ENCODE results near the gene APOBEC3F.
"Not testable (repeated sequence)": the region's sequence is repeated elsewhere in the genome, so short reads cannot be mapped to it uniquely, and the experiment has no call there.

APOBEC3F gene

DNA sequence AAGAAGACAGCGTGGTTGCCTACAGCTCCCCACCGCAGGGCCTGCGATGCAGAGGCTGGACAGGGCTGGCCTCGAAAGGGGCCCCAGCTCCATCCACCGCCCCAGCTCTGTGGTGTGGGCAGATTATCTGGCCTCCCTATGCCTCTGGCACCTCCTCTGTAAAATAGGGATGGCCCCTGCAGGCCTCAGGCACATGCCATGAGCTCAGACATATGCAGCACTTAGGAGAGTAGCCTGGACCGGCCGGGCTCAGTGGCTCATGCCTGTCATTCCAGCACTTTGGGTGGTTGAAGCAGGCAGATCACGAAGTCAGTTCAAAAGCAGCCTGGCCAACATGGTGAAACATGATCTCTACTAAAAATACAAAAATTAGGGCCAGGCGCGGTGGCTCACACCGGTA lies 12.4 kb upstream of the APOBEC3F start:
- no peak for DNase-seq

- DNase-seq = no peak
Observed at GRCh38 chr22:39029227-39029626, 11.4 kb upstream of the APOBEC3F start.

GRCh38 chr22:39030705-39031104 lies 10.0 kb upstream of the APOBEC3F start:
- DNase-seq = no peak

DNA sequence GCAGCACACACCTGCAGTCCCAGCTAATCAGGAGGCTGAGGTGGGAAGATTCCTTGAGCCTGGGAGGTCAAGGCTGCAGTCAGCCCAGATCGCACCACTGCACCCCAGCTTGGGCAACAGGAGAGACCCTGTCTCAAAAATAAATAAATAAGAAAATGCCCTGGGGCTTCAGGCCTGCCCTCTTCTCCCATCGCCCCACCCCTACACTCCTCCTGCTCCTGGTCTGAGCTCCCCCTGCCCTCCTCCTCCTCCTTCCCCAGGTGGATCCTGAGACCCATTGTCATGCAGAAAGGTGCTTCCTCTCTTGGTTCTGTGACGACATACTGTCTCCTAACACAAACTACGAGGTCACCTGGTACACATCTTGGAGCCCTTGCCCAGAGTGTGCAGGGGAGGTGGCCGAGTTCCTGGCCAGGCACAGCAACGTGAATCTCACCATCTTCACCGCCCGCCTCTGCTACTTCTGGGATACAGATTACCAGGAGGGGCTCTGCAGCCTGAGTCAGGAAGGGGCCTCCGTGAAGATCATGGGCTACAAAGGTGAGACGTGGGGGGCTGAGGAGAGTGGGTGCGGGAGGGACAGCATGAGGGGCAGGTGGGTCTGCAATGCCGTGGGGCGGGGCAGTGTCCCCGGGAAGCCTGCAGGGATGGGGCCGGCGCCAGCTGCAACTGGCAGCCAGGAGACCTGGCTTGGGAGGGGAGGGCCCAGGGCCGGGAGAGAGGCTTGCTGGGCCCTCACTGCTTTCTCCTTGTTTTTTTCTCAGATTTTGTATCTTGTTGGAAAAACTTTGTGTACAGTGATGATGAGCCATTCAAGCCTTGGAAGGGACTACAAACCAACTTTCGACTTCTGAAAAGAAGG lies 9.0 kb upstream of the APOBEC3F start:
- DNase-seq = not testable (repeated sequence)

- not testable (repeated sequence) for DNase-seq
Observed at GRCh38 chr22:39037071-39037470, 3.6 kb upstream of the APOBEC3F start.

GRCh38 chr22:39039306-39040126 lies 1.1 kb upstream of the APOBEC3F start:
- DNase-seq = no peak

GRCh38 chr22:39040155-39040537 lies 518 bp upstream of the APOBEC3F start:
- DNase-seq = not testable (repeated sequence)

DNA sequence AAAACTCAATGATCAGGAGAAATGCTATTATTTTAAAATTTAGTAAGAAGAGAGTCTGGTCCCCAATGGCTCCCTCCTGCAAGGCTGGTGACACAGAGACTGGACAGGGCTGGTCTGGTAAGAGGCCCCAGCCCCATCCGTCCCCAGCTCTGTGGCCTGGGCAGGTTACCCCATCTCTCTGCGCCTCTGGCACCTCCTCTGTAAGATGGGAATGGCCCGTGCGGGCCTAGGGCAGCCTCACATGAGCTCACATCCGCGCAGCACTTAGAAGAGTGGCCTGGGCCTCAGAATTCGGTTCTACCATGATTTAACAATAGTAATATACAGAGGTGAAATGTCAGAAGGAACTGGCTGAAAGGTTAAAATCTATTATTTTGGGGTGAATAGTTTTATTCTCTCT lies 1.2 kb downstream of the APOBEC3F start:
- no peak for DNase-seq

DNA sequence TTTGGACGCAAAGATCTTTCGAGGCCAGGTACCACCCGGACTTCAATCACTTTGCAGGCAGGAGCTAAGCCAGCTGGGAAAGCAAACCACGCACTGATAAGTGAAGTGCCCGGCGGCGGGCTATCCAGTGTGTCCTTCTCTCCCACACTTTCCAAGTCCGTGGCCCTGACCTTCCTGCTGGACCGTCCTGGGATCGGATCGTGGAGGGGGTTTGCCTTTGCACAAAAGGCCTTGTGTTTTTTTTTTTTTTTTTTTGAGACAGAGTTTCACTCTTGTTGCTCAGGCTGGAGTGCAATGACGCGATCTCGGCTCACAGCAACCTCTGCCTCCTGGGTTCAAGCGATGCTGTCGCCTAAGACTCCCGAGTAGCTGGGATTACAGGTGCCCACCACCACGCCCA lies 2.4 kb downstream of the APOBEC3F start:
- DNase-seq = not testable (repeated sequence)

- DNase-seq = not testable (repeated sequence)
Observed at GRCh38 chr22:39045136-39045535, 4.5 kb downstream of the APOBEC3F start.

DNA sequence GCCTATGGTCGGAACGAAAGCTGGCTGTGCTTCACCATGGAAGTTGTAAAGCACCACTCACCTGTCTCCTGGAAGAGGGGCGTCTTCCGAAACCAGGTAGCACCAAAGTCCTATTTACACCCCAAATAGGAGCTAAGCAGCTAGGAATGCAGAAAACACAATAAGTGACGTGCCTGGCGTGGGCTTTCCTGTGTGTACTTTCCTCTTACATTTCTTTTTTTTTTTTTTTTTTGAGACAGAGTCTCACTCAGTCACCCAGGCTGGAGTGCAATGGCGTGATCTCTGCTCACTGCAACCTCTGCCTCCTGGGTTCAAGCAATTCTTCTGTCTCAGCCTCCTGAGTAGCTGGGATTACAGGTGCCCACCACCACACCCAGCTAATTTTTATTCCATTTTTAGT lies 8.8 kb downstream of the APOBEC3F start:
- DNase-seq = not testable (repeated sequence)

- not testable (repeated sequence) for DNase-seq
Observed at GRCh38 chr22:39051844-39052495, 11.3 kb downstream of the APOBEC3F start.

- DNase-seq = no peak
Observed at GRCh38 chr22:39055658-39056057, 15.0 kb downstream of the APOBEC3F start.

GRCh38 chr22:39061290-39061689 lies 20.6 kb downstream of the APOBEC3F start:
- DNase-seq = not testable (repeated sequence)

GRCh38 chr22:39061951-39062350 lies 21.3 kb downstream of the APOBEC3F start:
- not testable (repeated sequence) for DNase-seq

GRCh38 chr22:39063904-39064303 lies 23.2 kb downstream of the APOBEC3F start:
- DNase-seq = not testable (repeated sequence)

DNA sequence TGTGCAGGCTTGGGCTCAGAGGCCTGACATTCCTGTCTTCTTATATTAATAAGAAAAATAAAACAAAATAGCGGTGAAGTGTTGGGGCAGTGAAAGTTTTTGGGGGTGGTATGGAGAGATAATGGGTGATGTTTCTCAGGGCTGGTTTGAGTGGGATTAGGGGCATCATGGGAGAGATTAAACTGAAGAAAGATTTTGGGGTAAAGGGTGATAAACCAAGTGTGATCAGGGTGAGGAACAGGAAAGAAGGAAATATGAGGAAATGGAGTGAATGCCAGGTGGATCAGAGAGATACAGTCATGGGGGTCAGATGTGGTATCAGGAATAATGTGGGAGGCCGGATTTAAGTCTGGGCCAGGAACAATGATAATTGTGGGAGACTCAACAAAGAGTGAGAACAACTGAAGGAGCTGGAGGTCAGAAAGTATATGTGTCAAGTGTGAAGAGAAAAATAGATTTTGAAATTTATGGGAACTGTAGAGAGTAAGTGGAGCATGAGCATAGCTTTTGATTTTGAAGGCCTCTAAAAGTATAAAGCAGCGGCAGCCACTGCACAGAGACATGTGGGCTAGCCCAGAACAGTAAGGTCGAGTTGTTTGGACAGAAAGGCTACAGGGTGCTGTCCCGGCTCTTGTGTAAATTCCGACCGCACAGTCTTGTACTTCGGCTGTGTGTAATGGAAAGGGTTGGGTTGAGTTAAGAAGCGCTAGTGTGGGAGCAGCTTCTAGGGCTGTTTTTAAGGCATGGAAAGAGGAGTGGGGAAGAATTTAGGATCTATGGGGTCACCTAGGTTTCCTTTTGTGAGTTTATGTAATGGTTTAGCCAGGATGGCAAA lies 26.0 kb downstream of the APOBEC3F start:
- DNase-seq = not testable (repeated sequence)

DNA sequence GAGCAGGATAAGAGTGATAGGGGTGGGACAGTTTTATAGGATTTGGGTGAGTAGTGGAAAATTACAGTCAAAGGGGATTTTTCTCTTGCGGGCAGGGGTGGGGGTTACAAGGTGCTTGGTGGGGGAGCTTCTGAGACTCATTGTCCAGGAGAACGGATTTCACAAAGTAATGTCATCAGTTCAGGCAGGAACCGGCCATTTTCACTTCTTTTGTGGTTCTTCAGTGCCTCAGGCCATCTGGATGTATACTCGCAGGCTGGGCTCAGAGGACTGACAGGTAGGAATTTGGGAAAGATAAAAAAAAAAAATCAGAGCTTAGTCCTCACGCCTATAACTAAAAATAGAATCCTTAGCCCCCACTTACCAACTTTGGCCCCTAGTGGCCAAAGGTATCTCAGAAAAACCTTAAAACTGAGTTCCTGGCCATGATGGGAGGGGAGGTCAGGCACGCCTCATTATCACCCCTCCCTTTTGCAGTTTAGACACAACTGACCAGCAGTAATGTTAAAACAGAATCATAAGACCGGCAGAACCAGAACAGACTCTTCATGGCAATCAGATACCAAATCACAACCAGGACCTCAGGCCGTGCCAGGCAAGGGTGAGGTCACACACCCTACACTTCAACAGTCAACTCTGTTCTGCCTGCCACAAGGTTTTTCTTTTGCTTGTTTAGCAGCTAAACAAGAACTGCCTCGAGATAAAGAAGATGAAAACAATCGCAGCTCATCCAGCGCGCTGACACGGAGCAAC lies 27.5 kb downstream of the APOBEC3F start:
- DNase-seq = no peak

DNA sequence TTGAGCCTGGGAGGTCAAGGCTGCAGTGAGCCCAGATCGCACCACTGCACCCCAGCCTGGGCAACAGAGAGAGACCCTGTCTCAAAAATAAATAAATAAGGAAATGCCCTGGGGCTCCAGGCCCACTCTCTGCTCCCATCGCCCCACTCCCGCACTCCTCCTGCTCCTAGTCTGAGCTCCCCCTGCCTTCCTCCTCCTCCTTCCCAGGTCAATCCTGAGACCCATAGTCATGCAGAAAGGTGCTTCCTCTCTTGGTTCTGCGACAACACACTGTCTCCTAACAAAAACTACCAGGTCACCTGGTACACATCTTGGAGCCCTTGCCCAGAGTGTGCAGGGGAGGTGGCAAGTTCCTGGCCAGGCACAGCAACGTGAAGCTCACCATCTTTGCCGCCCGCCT lies 29.5 kb downstream of the APOBEC3F start:
- DNase-seq = no peak

GRCh38 chr22:39072581-39072981 lies 31.9 kb downstream of the APOBEC3F start:
- not testable (repeated sequence) for DNase-seq

DNA sequence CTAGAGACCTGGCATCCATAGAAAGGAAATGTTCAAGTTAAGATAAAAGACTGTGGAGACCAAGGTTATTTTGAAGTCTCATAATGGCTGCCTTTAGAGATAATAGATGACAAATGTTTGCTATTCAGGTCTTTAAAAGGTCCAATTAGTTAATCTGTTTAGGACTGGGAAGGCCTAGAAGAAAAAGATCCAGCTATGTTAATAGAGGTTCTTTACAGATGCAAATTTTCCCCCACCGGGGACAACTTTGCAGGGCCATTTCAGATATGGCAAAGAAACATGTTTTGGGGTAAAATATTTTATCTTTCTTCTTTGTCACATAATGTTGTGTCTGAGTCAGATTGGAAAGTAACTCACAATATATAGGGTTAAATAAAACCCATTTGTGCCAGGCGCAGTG lies 33.3 kb downstream of the APOBEC3F start:
- no peak for DNase-seq

Measured in NCI-H524 treated with DMSO at 0.1 percent for 48 hours (cell line).